ENCODE data around the gene FBXW11.

FBXW11 gene

GRCh38 chr5:171838066-171838465 is 168.4 kb downstream of the FBXW11 start:
- no peak for DNase-seq

GRCh38 chr5:171837522-171837921 is 168.9 kb downstream of the FBXW11 start:
- no peak for DNase-seq

GRCh38 chr5:171835066-171835465 is 171.4 kb downstream of the FBXW11 start:
- DNase-seq: no peak

GRCh38 chr5:171834461-171834860 is 172.0 kb downstream of the FBXW11 start:
- no peak for DNase-seq

GRCh38 chr5:171832775-171833174 is 173.7 kb downstream of the FBXW11 start:
- no peak for DNase-seq

- no peak for DNase-seq
Observed at GRCh38 chr5:171830686-171831085, 175.8 kb downstream of the FBXW11 start.

GRCh38 chr5:171827162-171827561 is 179.3 kb downstream of the FBXW11 start:
- no peak for DNase-seq

- no peak for DNase-seq
Observed at GRCh38 chr5:171826132-171826531, 180.3 kb downstream of the FBXW11 start.

- no peak for DNase-seq
Observed at GRCh38 chr5:171825051-171825450, 181.4 kb downstream of the FBXW11 start.

GRCh38 chr5:171823269-171823668 is 183.2 kb downstream of the FBXW11 start:
- no peak for DNase-seq

- no peak for DNase-seq
Observed at GRCh38 chr5:171821286-171821685, 185.2 kb downstream of the FBXW11 start.

GRCh38 chr5:171820561-171820960 is 185.9 kb downstream of the FBXW11 start:
- no peak for DNase-seq

- DNase-seq: no peak
Observed at GRCh38 chr5:171816666-171817065, 189.8 kb downstream of the FBXW11 start.

GRCh38 chr5:171813813-171814490 is 192.5 kb downstream of the FBXW11 start:
- no peak for DNase-seq

GRCh38 chr5:171813270-171813669 is 193.2 kb downstream of the FBXW11 start:
- DNase-seq: no peak

Measured in CD4-positive, alpha-beta T cell treated with Interferon gamma for 1 hour (primary cell).